Neural progenitor cell (in vitro differentiated cells): Measurements from ENCODE around the gene ERMAP.

ENCODE experiments used
- EZH2phosphoT487 ChIP-seq: fragments of 200-600 bp; sonication (generic); IDR thresholded peaks from 2 replicates; pipeline ENCODE4 v1.6.1; 2017; ENCODE audit warnings: antibody characterized with exemption
- TF ChIP-seq, protein P1 (sequence below): fragments of 200-600 bp; sonication (generic); IDR thresholded peaks from 2 replicates; pipeline ENCODE4 v1.5.1; 2017; ENCODE audit warnings: antibody characterized with exemption, mild to moderate bottlenecking

DNA sequence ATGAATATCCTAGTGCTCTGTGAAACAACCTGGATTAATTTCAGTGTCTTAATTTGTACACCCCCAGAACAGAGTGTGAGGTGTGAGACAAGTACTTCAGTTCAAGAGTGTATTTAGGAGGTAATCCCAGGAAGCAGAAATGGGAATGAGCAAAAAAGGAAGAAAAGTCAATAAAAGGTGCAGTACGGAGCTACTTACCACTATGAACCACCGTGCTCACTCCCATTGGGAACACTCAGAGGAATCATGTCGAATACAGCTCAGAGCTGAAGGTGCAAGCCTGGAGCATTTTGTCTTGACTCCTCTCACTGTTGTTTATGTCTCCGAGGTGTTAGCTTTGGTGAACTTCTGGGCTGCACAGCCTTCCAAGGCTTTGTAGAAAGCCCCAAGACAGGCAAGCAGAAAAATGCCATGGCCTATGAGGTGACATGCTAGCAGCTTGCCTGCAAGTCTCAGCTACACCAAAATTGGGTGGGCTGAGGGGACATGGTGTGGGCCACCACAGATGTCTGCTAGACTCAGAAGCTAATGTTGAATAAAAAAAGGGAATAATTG is 7.6 kb downstream of the ERMAP start:
- TF ChIP-seq, protein P1, sequence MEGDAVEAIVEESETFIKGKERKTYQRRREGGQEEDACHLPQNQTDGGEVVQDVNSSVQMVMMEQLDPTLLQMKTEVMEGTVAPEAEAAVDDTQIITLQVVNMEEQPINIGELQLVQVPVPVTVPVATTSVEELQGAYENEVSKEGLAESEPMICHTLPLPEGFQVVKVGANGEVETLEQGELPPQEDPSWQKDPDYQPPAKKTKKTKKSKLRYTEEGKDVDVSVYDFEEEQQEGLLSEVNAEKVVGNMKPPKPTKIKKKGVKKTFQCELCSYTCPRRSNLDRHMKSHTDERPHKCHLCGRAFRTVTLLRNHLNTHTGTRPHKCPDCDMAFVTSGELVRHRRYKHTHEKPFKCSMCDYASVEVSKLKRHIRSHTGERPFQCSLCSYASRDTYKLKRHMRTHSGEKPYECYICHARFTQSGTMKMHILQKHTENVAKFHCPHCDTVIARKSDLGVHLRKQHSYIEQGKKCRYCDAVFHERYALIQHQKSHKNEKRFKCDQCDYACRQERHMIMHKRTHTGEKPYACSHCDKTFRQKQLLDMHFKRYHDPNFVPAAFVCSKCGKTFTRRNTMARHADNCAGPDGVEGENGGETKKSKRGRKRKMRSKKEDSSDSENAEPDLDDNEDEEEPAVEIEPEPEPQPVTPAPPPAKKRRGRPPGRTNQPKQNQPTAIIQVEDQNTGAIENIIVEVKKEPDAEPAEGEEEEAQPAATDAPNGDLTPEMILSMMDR = no peak
- no peak for TF ChIP-seq EZH2phosphoT487
